GM19395 (cell line): ENCODE measurements around the gene KDF1.

Experiments used
- ATAC-seq: cut with Tn5 transposase; IDR thresholded peaks from one replicate; pipeline ENCODE4 v1.9.1; 2021; ENCODE audit warnings: mild to moderate bottlenecking, moderate library complexity; ENCODE audit not compliant: unreplicated experiment

Gene KDF1

DNA sequence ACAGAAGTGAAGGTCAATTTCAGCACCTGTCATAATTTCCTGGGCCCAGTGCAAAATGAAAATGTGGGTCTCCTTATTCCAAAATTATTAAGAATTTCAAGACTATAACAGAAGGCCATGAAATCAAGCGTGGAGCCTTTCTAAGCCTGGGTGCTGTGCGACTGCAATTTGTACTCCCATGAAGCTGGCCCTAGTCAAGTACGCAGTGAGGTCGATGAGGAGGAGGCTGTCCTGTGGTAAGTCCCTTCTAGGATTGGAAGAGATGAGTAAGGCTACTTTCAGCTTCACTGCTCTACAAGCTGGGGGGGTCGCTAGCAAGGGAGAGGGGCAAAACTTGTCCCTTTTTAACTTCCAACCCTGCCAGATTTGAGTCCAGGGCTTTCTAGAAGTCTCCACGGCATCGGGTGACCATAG, 39.1 kb downstream of the KDF1 start:
- peak; percentile 32 for ATAC-seq

DNA sequence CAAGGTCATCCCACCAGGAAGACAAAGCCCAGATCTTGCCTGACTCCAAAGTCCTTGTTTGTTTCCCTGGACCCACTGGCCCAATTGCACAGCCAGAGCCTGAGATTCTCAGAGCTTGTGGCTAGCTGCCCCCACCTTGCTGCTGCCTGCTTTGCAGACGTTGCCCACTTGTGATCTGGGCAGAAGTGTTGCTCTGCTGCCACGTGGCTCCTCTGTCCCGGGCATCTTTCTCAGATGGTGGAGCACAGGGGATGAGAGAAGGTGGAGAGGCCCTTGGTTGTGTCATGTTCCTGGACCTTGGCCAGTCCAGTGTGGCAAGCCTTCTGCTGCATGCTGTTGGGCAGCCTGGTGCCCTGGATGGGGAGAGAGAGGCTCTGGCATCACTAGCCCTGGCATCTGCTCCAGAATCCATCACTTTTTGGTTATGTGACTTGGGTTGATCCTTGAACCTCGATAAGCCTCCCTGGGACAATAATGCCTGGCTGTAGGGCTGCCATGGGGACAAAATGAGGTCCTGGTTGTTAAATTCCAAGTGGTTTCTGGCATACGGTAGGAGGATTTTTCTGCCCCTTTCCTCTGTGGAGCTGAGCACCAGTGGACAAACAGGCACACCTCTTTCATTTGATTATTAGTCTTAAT, 44.9 kb downstream of the KDF1 start:
- ATAC-seq, result no peak

DNA sequence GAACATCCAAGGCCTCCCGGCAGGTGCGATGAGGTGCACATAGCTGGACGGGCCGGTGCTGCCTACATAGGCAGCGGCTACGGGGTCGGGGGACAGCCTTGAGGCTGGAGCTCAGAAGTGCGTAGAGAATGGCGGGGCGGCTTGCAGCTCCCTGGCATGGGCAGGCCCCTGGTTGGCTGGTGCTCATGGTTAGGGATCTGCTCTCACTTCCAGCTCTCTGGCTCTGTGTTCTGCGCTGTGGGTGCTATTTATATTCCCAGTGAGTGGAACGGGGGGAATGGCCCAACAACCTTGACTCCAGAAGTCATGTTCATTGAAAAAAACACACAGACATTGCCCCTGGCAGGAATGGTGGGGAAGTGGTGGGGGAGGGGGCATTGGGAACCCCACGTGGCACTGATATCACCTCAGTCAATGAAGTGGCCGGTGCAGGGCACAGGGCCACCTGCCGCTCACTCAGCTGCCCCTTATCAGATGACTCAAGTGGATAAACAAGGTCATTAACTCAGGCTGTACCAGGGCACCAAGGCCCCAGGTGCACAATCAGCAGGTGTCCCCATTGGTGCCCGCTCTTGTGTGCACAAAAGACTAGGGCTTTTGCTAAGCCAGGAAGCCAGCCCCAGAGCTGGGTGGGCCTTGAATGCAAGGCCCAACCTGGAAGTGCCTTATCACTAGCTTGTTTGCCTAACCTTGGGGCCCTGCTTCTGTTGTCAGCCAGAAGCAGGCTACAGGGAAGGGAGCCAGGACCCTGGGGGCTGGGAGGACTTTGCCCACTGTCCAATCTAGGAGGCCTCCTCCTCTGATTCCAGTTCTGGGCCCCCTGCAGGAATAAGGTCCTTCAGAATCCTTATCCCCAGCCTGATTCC, 46.3 kb downstream of the KDF1 start, which contains the start of gene NR0B2:
NR0B2 (minus strand) TSS at position 222 of the 866 bp plus-strand sequence; CDS start at position 187, 35 bp downstream.
- ATAC-seq, result no peak

DNA sequence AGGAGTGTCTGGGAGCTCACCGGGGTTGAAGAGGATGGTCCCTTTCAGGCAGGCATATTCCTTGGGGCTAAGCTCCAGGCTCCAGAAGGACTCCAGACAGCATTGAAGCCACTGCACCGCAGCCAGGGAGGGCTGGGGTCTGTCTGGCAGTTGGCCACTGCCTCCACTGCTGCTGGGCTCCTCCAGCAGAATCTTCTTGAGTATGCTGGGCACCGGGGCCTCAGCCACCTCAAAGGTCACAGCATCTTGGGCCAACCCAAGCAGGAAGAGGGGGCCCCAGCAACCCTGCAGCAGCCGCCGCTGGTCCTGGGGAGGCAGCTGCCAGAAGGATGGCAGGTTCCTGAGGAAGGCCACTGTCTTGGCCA, 46.9 kb downstream of the KDF1 start:
- no peak for ATAC-seq

DNA sequence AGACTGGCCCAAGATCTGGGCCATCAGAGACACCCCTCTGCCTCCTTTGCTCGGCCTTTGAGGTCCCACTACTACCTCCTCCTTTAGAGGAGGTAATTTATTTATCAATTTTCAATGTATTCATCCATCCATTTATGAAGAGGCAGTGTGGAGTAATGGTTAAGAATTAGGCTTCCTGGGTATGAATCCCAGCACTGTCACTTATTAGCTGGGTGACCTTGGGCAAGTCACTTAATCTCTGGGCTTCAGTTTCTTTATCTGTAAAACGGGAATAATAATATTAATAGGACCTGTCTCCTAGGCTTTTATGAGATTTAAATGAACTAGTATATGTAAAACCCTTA, 48.1 kb downstream of the KDF1 start:
- no peak for ATAC-seq

DNA sequence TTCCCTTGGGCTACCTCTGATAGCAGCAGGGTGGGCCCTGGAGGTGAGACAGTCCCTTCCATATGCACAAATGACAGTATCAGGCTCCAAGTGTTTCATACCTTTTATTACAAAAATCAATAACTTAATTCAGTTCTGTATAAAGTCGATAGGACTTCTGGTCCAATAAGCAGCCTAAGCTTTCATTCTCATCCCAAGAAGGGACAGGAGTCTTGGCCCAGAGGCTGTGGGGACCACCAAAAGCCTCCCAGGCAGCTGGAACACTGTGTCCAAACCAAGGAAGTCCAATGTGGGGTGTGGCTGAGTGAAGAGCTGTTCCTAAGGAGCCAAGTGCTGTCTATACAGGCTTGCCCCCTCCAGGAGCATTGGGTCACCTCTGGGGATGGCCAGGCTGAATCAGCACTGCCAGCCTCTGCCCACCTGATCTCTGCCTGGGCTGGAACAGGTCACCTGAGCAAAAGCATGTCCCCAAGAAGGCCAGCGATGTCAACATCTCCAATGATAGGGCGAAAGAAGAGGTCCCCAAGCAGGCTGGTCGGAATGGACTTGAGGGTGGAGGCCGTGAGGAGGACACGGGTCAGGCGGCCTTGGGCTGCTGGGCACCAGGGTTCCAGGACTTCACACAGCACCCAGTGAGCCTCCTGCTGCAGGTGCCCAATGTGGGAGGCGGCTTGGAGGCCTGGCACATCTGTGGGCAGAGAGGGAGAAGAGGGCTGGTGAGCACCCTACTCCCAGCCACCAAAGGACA, 48.7 kb downstream of the KDF1 start:
- no peak for ATAC-seq

DNA sequence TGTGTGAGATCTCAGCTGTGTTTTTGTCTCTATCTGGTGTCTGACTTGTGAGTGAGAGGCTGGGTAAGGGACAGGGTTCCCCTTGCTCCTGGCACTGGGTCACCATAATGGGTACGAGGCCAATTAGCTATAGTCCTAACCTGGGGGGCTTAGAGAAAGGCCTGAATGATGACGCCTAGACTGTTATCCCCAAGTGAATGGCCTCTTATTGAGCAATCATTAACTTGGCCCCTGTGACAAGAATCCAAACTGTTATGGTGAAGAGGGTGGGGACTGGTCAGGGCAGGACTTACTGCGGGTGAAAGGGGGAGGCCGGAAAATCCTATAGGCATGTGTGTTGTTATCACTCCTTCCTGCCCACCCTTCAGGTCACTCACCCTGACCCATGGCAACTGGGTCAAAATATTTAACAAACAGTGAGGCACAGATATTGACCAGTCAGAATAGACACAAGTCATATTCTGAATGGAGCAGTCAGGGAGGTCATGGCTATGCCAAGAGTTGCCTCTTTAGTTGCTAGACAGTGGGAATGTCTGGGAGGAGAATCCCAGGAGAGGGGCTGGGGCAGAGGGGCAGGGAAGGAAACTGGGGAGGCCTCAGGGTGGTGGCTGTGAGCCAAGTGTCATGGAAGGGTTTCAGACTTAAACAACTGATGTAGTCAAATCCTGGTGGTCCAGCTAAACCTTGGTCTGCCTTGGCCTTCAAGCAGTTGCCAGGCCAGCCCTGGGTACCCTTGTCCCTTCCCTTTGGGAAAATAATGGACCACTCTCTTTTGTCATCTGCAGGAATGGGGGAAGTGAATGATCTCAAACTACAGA, 49.7 kb downstream of the KDF1 start:
- ATAC-seq, result no peak

DNA sequence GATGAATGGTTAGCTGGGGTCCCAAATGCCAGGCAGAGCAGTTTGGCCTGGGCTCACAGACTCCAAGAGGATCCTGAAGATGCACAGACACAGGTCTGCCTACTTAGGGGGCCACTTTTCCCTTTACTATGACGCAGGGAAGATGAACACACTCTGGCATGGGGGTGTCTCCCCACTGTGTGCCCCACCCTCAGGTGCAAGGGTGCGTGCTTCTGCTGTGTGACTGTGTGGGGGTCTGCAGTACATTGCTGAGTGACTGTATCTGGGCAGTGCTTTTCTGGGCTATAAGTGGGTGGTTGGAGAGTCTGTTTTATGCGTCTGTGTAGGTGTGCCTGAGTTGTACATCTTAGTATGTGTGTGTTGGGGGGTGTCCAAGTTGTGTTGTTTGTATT, 50.3 kb downstream of the KDF1 start:
- no peak for ATAC-seq

DNA sequence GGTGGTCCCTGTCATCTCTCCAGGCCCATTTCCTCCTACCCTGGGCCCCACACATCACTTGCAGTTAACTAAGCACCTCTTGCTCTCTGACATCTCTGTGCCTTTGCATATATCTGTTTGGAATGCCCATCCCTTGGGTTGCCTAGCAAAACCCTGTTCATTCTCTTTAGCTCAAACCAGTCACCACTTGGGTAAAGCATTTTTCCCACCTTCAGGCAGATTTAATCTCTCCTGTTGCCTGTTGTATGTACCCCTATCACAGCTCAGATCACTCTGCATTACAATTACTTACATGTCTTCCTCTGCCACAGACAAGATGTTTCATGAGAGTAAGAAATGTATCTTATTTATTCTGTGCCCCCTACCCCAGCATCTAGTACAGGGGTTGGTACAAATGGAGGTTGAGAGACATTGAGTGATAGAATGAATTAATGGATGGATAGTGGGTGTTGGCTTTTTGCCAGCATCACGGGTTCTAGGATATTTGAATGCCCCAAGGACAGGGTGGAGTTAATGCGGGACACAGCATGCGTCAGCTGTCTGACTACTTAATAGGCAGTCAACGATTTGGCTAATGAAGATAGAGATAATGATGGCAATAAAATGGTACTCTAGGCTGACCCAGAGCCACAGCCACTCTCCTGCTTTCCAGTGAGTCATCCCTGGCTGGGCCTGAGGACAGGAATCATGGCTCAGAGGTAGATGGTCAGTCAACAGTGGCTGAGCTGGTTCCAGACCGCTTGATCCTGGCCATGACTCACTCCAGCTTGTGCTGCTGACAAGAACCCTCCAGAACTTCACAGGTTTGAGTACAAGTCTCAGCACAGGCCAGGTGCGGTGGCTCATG, 53.0 kb downstream of the KDF1 start:
- no peak for ATAC-seq

DNA sequence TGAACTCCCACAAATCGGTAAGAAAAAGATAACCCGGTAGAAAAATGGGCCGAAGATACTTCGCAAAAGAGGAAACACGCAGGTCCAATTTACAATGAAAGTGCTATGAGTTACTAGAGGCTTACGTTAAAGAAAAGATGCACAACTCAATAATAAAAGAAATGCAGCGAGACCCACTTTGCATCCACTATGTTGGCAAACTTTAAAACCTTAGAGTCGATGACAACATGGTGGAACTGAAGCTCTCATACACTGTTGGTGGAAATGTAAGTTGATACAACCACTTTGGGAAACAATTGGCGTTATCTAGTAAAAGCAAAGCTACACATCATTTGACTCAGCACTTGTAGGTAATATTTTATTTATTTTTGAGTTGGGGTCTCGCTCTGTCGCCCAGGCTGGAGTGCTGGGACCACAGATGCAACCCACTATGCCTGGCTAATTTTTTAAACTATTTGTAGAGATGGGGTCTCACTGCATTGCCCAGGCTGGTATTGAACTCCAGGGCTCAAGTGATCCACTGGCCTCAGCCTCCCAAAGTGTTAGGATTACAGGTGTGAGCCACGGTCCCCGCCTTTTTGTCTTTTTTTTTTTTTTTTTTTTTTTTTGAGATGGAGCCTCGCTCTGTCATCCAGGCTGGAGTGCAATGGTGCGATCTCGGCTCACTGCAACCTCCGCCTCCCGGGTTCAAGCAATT, 59.3 kb downstream of the KDF1 start:
- no peak for ATAC-seq

DNA sequence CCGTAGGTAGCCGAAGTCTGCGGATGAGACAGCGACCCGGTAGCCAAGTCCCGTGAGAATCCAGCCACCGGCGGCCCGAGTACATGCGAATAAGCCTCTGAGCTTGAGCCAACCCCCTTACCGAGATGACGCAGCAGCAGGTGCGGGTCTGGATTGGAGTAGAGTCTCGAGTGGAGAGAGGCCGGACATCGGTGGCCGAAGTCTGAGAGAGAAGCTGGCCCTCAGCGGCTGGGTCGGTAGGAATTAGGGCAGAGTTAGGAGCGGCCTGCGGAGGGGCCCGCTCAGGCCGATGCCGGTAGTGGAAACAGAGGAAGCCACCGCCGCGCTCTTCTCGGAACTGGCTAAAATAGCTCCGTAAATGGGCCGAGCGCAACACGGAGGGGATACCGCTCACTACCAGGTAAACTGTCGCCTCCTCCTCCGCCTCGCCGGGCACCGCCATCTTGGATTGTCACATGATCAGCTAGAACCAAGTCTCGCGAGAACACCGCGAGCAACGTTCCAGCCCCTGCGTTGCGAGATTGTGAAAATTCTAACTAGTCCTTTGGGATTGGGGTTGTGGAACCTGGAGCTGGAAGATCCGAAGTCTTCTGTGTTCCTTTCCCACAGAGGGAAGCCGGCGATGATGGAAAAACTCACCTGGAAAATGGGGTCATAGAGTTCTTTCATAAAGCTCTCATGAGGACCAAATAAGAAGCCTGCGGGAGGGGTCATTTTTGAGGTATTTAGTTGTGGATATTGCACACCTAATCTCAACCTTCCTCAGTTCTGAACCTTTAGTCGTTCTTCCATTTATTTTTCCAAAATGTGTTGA, 60.1 kb downstream of the KDF1 start, which contains the start of gene GPATCH3:
GPATCH3 (minus strand) TSS at position 467 of the 814 bp plus-strand sequence; CDS start at position 442, 25 bp downstream.
- peak; percentile 78 for ATAC-seq
